H1 (cell line): ENCODE results near the gene FBXL17. TPM values are rescaled to one million over a fixed set of nuclear protein-coding genes. Genes with fewer than 3 reads are reported as not detected.

Source experiments
- ATF2 ChIP-seq: IDR thresholded peaks from 2 replicates; pipeline ENCODE4 v1.6.1; 2012; ENCODE audit warnings: low read length, inconsistent platforms
- CBX5 ChIP-seq: fragments of 300-800, 300-1000 bp; sonication (generic); IDR thresholded peaks from 2 replicates; pipeline ENCODE4 v1.7.1; 2016; ENCODE audit warnings: antibody characterized with exemption, low read length, low read depth
- CEBPB ChIP-seq: IDR thresholded peaks from 2 replicates; pipeline ENCODE4 v1.6.1; 2012; ENCODE audit warnings: low read depth, low read length
- CTBP2 ChIP-seq: IDR thresholded peaks from 2 replicates; pipeline ENCODE4 v1.7.0; 2011; ENCODE audit warnings: borderline replicate concordance, mild to moderate bottlenecking, moderate library complexity, mixed read lengths, low read length; ENCODE audit not compliant: insufficient read depth, insufficient read length
- GABPA ChIP-seq: IDR thresholded peaks from 2 replicates; pipeline ENCODE4 v1.6.1; 2011; ENCODE audit warnings: mild to moderate bottlenecking, low read length, moderate library complexity, borderline replicate concordance; ENCODE audit not compliant: insufficient read depth
- MAFK ChIP-seq: IDR thresholded peaks from 2 replicates; pipeline ENCODE4 v1.6.1; 2012; ENCODE audit warnings: low read depth, mild to moderate bottlenecking, improper control_type of control experiment, low read length
- NRF1 ChIP-seq: IDR thresholded peaks from 2 replicates; pipeline ENCODE4 v1.6.1; 2011; ENCODE audit warnings: mild to moderate bottlenecking, low read depth, low read length, improper control_type of control experiment
- RBBP5 ChIP-seq: IDR thresholded peaks from 2 replicates; pipeline ENCODE4 v1.7.1; 2012; ENCODE audit warnings: low read depth, mild to moderate bottlenecking, inconsistent platforms, low read length, moderate library complexity, borderline replicate concordance
- RXRA ChIP-seq: IDR thresholded peaks from 2 replicates; pipeline ENCODE4 v1.6.1; 2011; ENCODE audit warnings: low read depth, mild to moderate bottlenecking, low read length, moderate library complexity; ENCODE audit not compliant: insufficient read depth
- SAP30 ChIP-seq: fragments of 300-600 bp; sonication (generic); IDR thresholded peaks from 2 replicates; pipeline ENCODE4 v1.7.1; 2012; ENCODE audit warnings: low read length, moderate library complexity, mild to moderate bottlenecking, inconsistent platforms; ENCODE audit not compliant: insufficient read depth, insufficient replicate concordance
- SRF ChIP-seq: IDR thresholded peaks from 2 replicates; pipeline ENCODE4 v1.6.1; 2011; ENCODE audit warnings: mild to moderate bottlenecking, low read depth, low read length, moderate library complexity
- TBP ChIP-seq: IDR thresholded peaks from 2 replicates; pipeline ENCODE4 v1.6.1; 2011; ENCODE audit warnings: low read depth, low read length, improper control_type of control experiment
- ZNF274 ChIP-seq: IDR thresholded peaks from 2 replicates; pipeline ENCODE4 v1.7.0; 2012; ENCODE audit warnings: low read length, borderline replicate concordance; ENCODE audit errors: extremely low read depth
- polyA plus RNA-seq, 7 experiments: library from polyadenylated mRNA; depleted of rRNA in 3 of 7; stranded (reverse) in 5 of 7; unstranded in 2 of 7; fragments of >200 nt in 5 of 7; fragments of 200-250 nt in 2 of 7; gene quantifications; 1 replicate in 5 of 7; 2 replicates in 1 of 7; 4 replicates in 1 of 7; pipeline versions ENCODE4 v1.2.1 to v1.2.3, GENCODE V29; 2011 to 2013; ENCODE audit warnings: missing spikeins in 2 of 7, mixed read lengths in 2 of 7
- total RNA-seq: library from RNA; stranded (reverse); fragmentation: NEBNext Ultra II Directional; extraction: Animal tissue kit (Norgen Biotek cat#: 25700); gene quantifications from 2 replicates; pipeline ENCODE4 v1.2.1, GENCODE V29; 2021

The FBXL17 gene
- total and polyA plus RNA-seq, 2 of the 8 experiments (the other 6 are each of a cell fraction or from before 2014, with no cell fraction given) = 0.35 to 4.3 TPM

GRCh38 chr5:108193021-108193795 is 188.7 kb downstream of the FBXL17 start (continued):
- TF ChIP-seq SRF = no peak
- TF ChIP-seq ATF2 = no peak
- TF ChIP-seq CEBPB = no peak
- TF ChIP-seq NRF1 = no peak
- TF ChIP-seq SAP30 = no peak
- no peak for TF ChIP-seq MAFK
- TF ChIP-seq GABPA = no peak
- TF ChIP-seq RXRA = no peak
- TF ChIP-seq RBBP5 = no peak
- no peak for TF ChIP-seq ZNF274
- TF ChIP-seq CBX5 = no peak
- TF ChIP-seq TBP = no peak
- TF ChIP-seq CTBP2 = no peak
